ENCODE measurements around the gene PIP5KL1. TPM values are rescaled to one million over a fixed set of nuclear protein-coding genes. Genes with fewer than 3 reads are reported as not detected.
A peak's percentile ranks its signal among the peaks of the same experiment; 100 is the strongest.

Gene PIP5KL1
- total RNA-seq, 2 experiments from 2014 or later = 0.94 to 2.9 TPM

GRCh38 chr9:127919253-127919815, 11.2 kb downstream of the PIP5KL1 start:
- Mint-ChIP-seq H3K9me3 (no peaks in the 10 kb centered on the region), H3K4me1 (ENCODE audit: low read depth) (peaks cover 42% of the 10 kb centered on the region), H3K27me3 (peaks cover 3% of the 10 kb centered on the region), H3K27ac (peak overlapping the region; percentile 43), H3K36me3 (no peaks in the 10 kb centered on the region), H3K4me3 (no peak overlapping the region)
- intact Hi-C loops (cut with micrococcal nuclease) = loop anchor here (2.0 to 5.0 kb wide), 2 partner anchors 15 to 202 kb away; partner anchors contain the start of genes PTRH1 and TTC16
- ChIA-PET POLR2A (no interaction called here), CTCF (interaction anchor here (0.7 to 4.8 kb wide), 6 partner anchors 19 to 330 kb away, joined by 3 to 57 read pairs (median 10); partner anchors contain the start of gene TOR2A)
- DNase-seq = peak; percentile 71

GRCh38 chr9:127918183-127919107, 12.1 kb downstream of the PIP5KL1 start:
- ChIA-PET CTCF (interaction anchor here (0.8 to 4.8 kb wide), 5 partner anchors 36 to 185 kb away, joined by 3 to 57 read pairs (median 5); partner anchors contain the start of gene TOR2A), POLR2A (no interaction called here)
- H3K4me1 Mint-ChIP-seq (ENCODE audit: low read depth) = peaks cover 42% of the 10 kb centered on the region
- H3K36me3 Mint-ChIP-seq = peaks cover 6% of the 10 kb centered on the region
- H3K27me3 Mint-ChIP-seq = peaks cover 3% of the 10 kb centered on the region
- intact Hi-C loops (cut with micrococcal nuclease) = loop anchor here (2.0 to 5.0 kb wide), 2 partner anchors 14 to 201 kb away; partner anchors contain the start of genes PTRH1 and TTC16
- peak overlapping the region; percentile 6 for H3K27ac Mint-ChIP-seq
- H3K9me3 Mint-ChIP-seq = no peaks in the 10 kb centered on the region
- no peak overlapping the region for H3K4me3 Mint-ChIP-seq
- DNase-seq = peak; percentile 48

- Mint-ChIP-seq H3K9me3 (no peaks in the 10 kb centered on the region), H3K27ac (peak overlapping the region; percentile 54), H3K36me3 (peaks cover 10% of the 10 kb centered on the region), H3K27me3 (peaks cover 3% of the 10 kb centered on the region), H3K4me3 (no peak overlapping the region), H3K4me1 (ENCODE audit: low read depth) (peaks cover 42% of the 10 kb centered on the region)
- ChIA-PET CTCF (interaction anchor here (0.8 to 2.0 kb wide), 7 partner anchors 13 to 202 kb away, joined by 3 to 18 read pairs (median 6); partner anchors contain the start of genes PTRH1, ST6GALNAC6 and TOR2A), POLR2A (interaction anchor here (1.3 to 2.1 kb wide), 4 partner anchors 12 to 183 kb away, joined by 5 to 8 read pairs (median 7); partner anchors contain the start of genes CDK9 and TOR2A)
- DNase-seq = no peak
- intact Hi-C loops (cut with micrococcal nuclease) = loop anchor here (1.0 to 5.0 kb wide), 4 partner anchors 10 to 200 kb away; partner anchors contain the start of genes PTRH1, ST6GALNAC6 and TTC16
Measured at GRCh38 chr9:127917603-127918002, 13.0 kb downstream of the PIP5KL1 start.

- ChIA-PET CTCF (interaction anchor here (1.0 to 2.5 kb wide), 8 partner anchors 11 to 202 kb away, joined by 3 to 18 read pairs (median 6); partner anchors contain the start of genes PTRH1, ST6GALNAC6 and TOR2A), POLR2A (interaction anchor here (0.6 to 2.1 kb wide), 8 partner anchors 11 to 182 kb away, joined by 3 to 8 read pairs (median 6); partner anchors contain the start of genes CDK9, EEIG1, SH2D3C and TOR2A)
- peaks cover 14% of the 10 kb centered on the region for H3K36me3 Mint-ChIP-seq
- no peaks in the 10 kb centered on the region for H3K27me3 Mint-ChIP-seq
- H3K4me3 Mint-ChIP-seq = peak within 1 kb of the TSS; percentile 77
- H3K9me3 Mint-ChIP-seq = no peaks in the 10 kb centered on the region
- H3K4me1 Mint-ChIP-seq (ENCODE audit: low read depth) = peaks cover 43% of the 10 kb centered on the region
- DNase-seq = peak; percentile 98
- intact Hi-C loops (cut with micrococcal nuclease) = loop anchor here (1.0 to 5.0 kb wide), 3 partner anchors 10 to 200 kb away; partner anchors contain the start of genes PTRH1, ST6GALNAC6 and TTC16
- peak within 1 kb of the TSS; percentile 54 for H3K27ac Mint-ChIP-seq
Measured at GRCh38 chr9:127916720-127917581, 13.6 kb downstream of the PIP5KL1 start, which contains the start of gene ST6GALNAC4. TSS of gene ST6GALNAC4 (minus strand) at chr9:127917041. CDS start at chr9:127916419, 622 bp downstream.

GRCh38 chr9:127915801-127916719, 14.5 kb downstream of the PIP5KL1 start:
- peak; percentile 33 for DNase-seq
- peaks cover 17% of the 10 kb centered on the region for H3K36me3 Mint-ChIP-seq
- CTCF ChIA-PET = interaction anchor here (1.2 to 2.5 kb wide), 8 partner anchors 10 to 181 kb away, joined by 3 to 18 read pairs (median 6); partner anchors contain the start of genes ST6GALNAC6 and TOR2A
- POLR2A ChIA-PET = interaction anchor here (0.6 to 2.1 kb wide), 9 partner anchors 10 to 181 kb away, joined by 3 to 10 read pairs (median 6); partner anchors contain the start of genes CDK9, EEIG1, SH2D3C and TOR2A
- H3K27ac Mint-ChIP-seq = peak overlapping the region; percentile 30
- no peaks in the 10 kb centered on the region for H3K9me3 Mint-ChIP-seq
- no peaks in the 10 kb centered on the region for H3K27me3 Mint-ChIP-seq
- H3K4me3 Mint-ChIP-seq = peak overlapping the region; percentile 77
- H3K4me1 Mint-ChIP-seq (ENCODE audit: low read depth) = peaks cover 48% of the 10 kb centered on the region
- intact Hi-C loops (cut with micrococcal nuclease) = loop anchor here (2.0 to 5.0 kb wide), 2 partner anchors 17 to 199 kb away; partner anchors contain the start of genes PTRH1, ST6GALNAC6 and TTC16

GRCh38 chr9:127915325-127915752, 15.2 kb downstream of the PIP5KL1 start:
- CTCF ChIA-PET = interaction anchor here (1.2 to 2.5 kb wide), 4 partner anchors 9 to 180 kb away, joined by 3 to 18 read pairs (median 10); partner anchors contain the start of gene TOR2A
- Mint-ChIP-seq H3K36me3 (peaks cover 17% of the 10 kb centered on the region), H3K4me3 (peak overlapping the region; percentile 77), H3K27me3 (no peaks in the 10 kb centered on the region), H3K27ac (peak overlapping the region; percentile 13), H3K9me3 (no peaks in the 10 kb centered on the region), H3K4me1 (ENCODE audit: low read depth) (peaks cover 56% of the 10 kb centered on the region)
- POLR2A ChIA-PET = interaction anchor here (1.6 to 2.1 kb wide), 2 partner anchors 12 to 14 kb away, joined by 6 to 10 read pairs; no protein-coding TSS in a partner anchor
- intact Hi-C loops (cut with micrococcal nuclease) = loop anchor here (5.0 kb wide), 1 partner anchor 198 kb away; the partner anchor contains the start of genes PTRH1 and TTC16
- peak; percentile 32 for DNase-seq

GRCh38 chr9:127913682-127914081, 16.9 kb downstream of the PIP5KL1 start:
- H3K27me3 Mint-ChIP-seq = no peaks in the 10 kb centered on the region
- no peak for DNase-seq
- H3K4me3 Mint-ChIP-seq = no peak overlapping the region
- intact Hi-C loops (cut with micrococcal nuclease) = loop anchor here (5.0 kb wide), 1 partner anchor 46 kb away; no protein-coding TSS in a partner anchor
- CTCF ChIA-PET = interaction anchor here (1.3 kb wide), 1 partner anchor 8 kb away, joined by 5 read pairs; no protein-coding TSS in a partner anchor
- H3K27ac Mint-ChIP-seq = no peak overlapping the region
- peaks cover 21% of the 10 kb centered on the region for H3K36me3 Mint-ChIP-seq
- POLR2A ChIA-PET = no interaction called here
- peaks cover 47% of the 10 kb centered on the region for H3K4me1 Mint-ChIP-seq (ENCODE audit: low read depth)
- no peaks in the 10 kb centered on the region for H3K9me3 Mint-ChIP-seq

GRCh38 chr9:127912882-127913281, 17.7 kb downstream of the PIP5KL1 start:
- Mint-ChIP-seq H3K4me3 (no peak overlapping the region), H3K27me3 (no peaks in the 10 kb centered on the region), H3K36me3 (peaks cover 21% of the 10 kb centered on the region), H3K27ac (peak overlapping the region; percentile 60), H3K4me1 (ENCODE audit: low read depth) (peaks cover 39% of the 10 kb centered on the region), H3K9me3 (no peaks in the 10 kb centered on the region)
- ChIA-PET CTCF (interaction anchor here (0.7 to 1.3 kb wide), 3 partner anchors 9 to 43 kb away, joined by 3 to 5 read pairs (median 3); no protein-coding TSS in a partner anchor), POLR2A (interaction anchor here (1.0 kb wide), 1 partner anchor 9 kb away, joined by 5 read pairs; no protein-coding TSS in a partner anchor)
- intact Hi-C loops (cut with micrococcal nuclease) = loop anchor here (5.0 kb wide), 1 partner anchor 46 kb away; no protein-coding TSS in a partner anchor
- no peak for DNase-seq

- Mint-ChIP-seq H3K4me1 (ENCODE audit: low read depth) (peaks cover 33% of the 10 kb centered on the region), H3K27me3 (no peaks in the 10 kb centered on the region), H3K4me3 (no peak overlapping the region), H3K27ac (peak overlapping the region; percentile 60), H3K9me3 (no peaks in the 10 kb centered on the region), H3K36me3 (peaks cover 22% of the 10 kb centered on the region)
- no peak for DNase-seq
- intact Hi-C loops (cut with micrococcal nuclease) = loop anchor here (5.0 kb wide), 1 partner anchor 45 kb away; no protein-coding TSS in a partner anchor
- ChIA-PET CTCF (interaction anchor here (0.7 to 1.3 kb wide), 3 partner anchors 9 to 42 kb away, joined by 3 to 5 read pairs (median 3); no protein-coding TSS in a partner anchor), POLR2A (interaction anchor here (1.0 kb wide), 1 partner anchor 9 kb away, joined by 5 read pairs; no protein-coding TSS in a partner anchor)
Measured at GRCh38 chr9:127912296-127912695, 18.3 kb downstream of the PIP5KL1 start.

Measured in activated CD4-positive, alpha-beta memory T cell treated with anti-CD3 and anti-CD28 coated beads for 36 hours (primary cell).